ENCODE measurements around the gene SLC25A13. TPM values are rescaled to one million over a fixed set of nuclear protein-coding genes. Genes with fewer than 3 reads are reported as not detected.

SLC25A13 gene
- total RNA-seq, 1 experiment from 2014 or later = 77.2 TPM

DNA sequence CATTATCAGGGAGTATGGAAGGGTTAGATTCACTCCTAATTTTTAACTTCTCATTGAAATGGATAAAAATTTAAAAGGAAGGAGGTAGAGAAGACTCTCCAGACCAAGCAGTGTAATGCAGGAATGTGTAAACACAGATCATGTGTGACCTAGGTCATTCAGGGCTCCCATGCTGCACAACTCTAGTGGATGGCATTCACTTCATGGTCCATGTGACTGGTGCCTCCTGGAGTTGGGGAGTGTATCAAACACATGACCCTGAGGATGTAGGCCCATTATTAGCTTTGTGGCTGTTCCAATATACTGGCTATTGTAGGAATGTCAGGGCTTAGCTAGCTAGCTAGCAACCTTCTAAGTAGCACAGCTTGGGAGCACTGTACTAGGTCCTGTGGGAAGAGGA, 109.9 kb downstream of the SLC25A13 start:
- TF ChIP-seq AFF4 (CRISPR knock-in tag; IDR thresholded peaks at IDR 0.05; ENCODE audit: borderline replicate concordance) (no peak), CDX4 (CRISPR knock-in tag; IDR thresholded peaks at IDR 0.05; ENCODE audit: borderline replicate concordance) (no peak), NFE2L1 (CRISPR knock-in tag; IDR thresholded peaks at IDR 0.05) (no peak), ZNF263 (CRISPR knock-in tag; IDR thresholded peaks at IDR 0.05; ENCODE audit: low read depth) (no peak), ZNF121 (CRISPR knock-in tag; IDR thresholded peaks at IDR 0.05) (no peak), IRF1 (CRISPR knock-in tag; IDR thresholded peaks at IDR 0.05) (no peak), SMAD3 (CRISPR knock-in tag; IDR thresholded peaks at IDR 0.05; ENCODE audit: borderline replicate concordance) (no peak), ETV6 (CRISPR knock-in tag; IDR thresholded peaks at IDR 0.05) (no peak)
- TF ChIP-seq, protein P1, sequence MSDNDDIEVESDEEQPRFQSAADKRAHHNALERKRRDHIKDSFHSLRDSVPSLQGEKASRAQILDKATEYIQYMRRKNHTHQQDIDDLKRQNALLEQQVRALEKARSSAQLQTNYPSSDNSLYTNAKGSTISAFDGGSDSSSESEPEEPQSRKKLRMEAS (CRISPR knock-in tag; IDR thresholded peaks at IDR 0.05) = no peak
- TF ChIP-seq, protein P2, sequence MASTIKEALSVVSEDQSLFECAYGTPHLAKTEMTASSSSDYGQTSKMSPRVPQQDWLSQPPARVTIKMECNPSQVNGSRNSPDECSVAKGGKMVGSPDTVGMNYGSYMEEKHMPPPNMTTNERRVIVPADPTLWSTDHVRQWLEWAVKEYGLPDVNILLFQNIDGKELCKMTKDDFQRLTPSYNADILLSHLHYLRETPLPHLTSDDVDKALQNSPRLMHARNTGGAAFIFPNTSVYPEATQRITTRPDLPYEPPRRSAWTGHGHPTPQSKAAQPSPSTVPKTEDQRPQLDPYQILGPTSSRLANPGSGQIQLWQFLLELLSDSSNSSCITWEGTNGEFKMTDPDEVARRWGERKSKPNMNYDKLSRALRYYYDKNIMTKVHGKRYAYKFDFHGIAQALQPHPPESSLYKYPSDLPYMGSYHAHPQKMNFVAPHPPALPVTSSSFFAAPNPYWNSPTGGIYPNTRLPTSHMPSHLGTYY (CRISPR knock-in tag; IDR thresholded peaks at IDR 0.05) = no peak
- ChIA-PET CTCF (no interaction called here), POLR2A (no interaction called here)
- H3K27ac Mint-ChIP-seq = no peak overlapping the region
- no peak overlapping the region for H3K4me3 Mint-ChIP-seq
- H3K4me1 Mint-ChIP-seq = peaks cover 10% of the 10 kb centered on the region
- no peak for DNase-seq (ENCODE audit: low spot score)
- ATAC-seq = peak; percentile 72
- peaks cover 5% of the 10 kb centered on the region for H3K36me3 Mint-ChIP-seq
- H3K9me3 Mint-ChIP-seq = peaks cover 9% of the 10 kb centered on the region
- no peaks in the 10 kb centered on the region for H3K27me3 Mint-ChIP-seq (ENCODE audit: low read depth)

- H3K4me3 Mint-ChIP-seq = no peak overlapping the region
- H3K27ac Mint-ChIP-seq = no peak overlapping the region
- ATAC-seq (no peak), DNase-seq (ENCODE audit: low spot score) (no peak)
- POLR2A ChIA-PET = no interaction called here
- no peak for TF ChIP-seq ZNF121 (CRISPR knock-in tag; IDR thresholded peaks at IDR 0.05)
- TF ChIP-seq ZNF396 (CRISPR knock-in tag; IDR thresholded peaks at IDR 0.05; ENCODE audit: borderline replicate concordance) = no peak
- TF ChIP-seq NR2C2 (CRISPR knock-in tag; IDR thresholded peaks at IDR 0.05) = no peak
- no peaks in the 10 kb centered on the region for H3K9me3 Mint-ChIP-seq
- H3K27me3 Mint-ChIP-seq (ENCODE audit: low read depth) = no peaks in the 10 kb centered on the region
- H3K4me1 Mint-ChIP-seq = peaks cover 2% of the 10 kb centered on the region
- CTCF ChIA-PET = interaction anchor here (1.4 kb wide), 1 partner anchor 19 kb away, joined by 3 read pairs; no protein-coding TSS in a partner anchor
- H3K36me3 Mint-ChIP-seq = no peaks in the 10 kb centered on the region
These were observed 116.2 kb downstream of the SLC25A13 start for GRCh38 chr7:96205665-96206064.

- Mint-ChIP-seq H3K4me1 (peaks cover 4% of the 10 kb centered on the region), H3K27me3 (ENCODE audit: low read depth) (no peaks in the 10 kb centered on the region), H3K27ac (no peak overlapping the region), H3K36me3 (no peaks in the 10 kb centered on the region), H3K9me3 (no peaks in the 10 kb centered on the region), H3K4me3 (no peak overlapping the region)
- ChIA-PET CTCF (no interaction called here), POLR2A (no interaction called here)
- DNase-seq (ENCODE audit: low spot score) (no peak), ATAC-seq (no peak)
- TF ChIP-seq CBFB (CRISPR knock-in tag; IDR thresholded peaks at IDR 0.05; ENCODE audit: low read depth) (no peak), NFYB (CRISPR knock-in tag; conservative IDR thresholded peaks at IDR 0.05; ENCODE audit: low read depth) (no peak), EMX1 (CRISPR knock-in tag; IDR thresholded peaks at IDR 0.05) (no peak), ATF1 (CRISPR knock-in tag; IDR thresholded peaks at IDR 0.05) (no peak), CREB1 (CRISPR knock-in tag; IDR thresholded peaks at IDR 0.05) (no peak), PRDM15 (CRISPR knock-in tag; IDR thresholded peaks at IDR 0.05) (no peak)
- TF ChIP-seq, protein P3, sequence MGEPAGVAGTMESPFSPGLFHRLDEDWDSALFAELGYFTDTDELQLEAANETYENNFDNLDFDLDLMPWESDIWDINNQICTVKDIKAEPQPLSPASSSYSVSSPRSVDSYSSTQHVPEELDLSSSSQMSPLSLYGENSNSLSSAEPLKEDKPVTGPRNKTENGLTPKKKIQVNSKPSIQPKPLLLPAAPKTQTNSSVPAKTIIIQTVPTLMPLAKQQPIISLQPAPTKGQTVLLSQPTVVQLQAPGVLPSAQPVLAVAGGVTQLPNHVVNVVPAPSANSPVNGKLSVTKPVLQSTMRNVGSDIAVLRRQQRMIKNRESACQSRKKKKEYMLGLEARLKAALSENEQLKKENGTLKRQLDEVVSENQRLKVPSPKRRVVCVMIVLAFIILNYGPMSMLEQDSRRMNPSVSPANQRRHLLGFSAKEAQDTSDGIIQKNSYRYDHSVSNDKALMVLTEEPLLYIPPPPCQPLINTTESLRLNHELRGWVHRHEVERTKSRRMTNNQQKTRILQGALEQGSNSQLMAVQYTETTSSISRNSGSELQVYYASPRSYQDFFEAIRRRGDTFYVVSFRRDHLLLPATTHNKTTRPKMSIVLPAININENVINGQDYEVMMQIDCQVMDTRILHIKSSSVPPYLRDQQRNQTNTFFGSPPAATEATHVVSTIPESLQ (CRISPR knock-in tag; IDR thresholded peaks at IDR 0.05) = no peak
These were observed 117.3 kb downstream of the SLC25A13 start for GRCh38 chr7:96204601-96205000.
